Measurements from ENCODE around the gene CFAP141. TPM values are rescaled to one million over a fixed set of nuclear protein-coding genes. Genes with fewer than 3 reads are reported as not detected.

The CFAP141 gene
- total RNA-seq, 3 donors from 2014 or later (not counting 1 experiment from before 2014, with no cell fraction given), result 1.2 TPM; not detected in 2

DNA sequence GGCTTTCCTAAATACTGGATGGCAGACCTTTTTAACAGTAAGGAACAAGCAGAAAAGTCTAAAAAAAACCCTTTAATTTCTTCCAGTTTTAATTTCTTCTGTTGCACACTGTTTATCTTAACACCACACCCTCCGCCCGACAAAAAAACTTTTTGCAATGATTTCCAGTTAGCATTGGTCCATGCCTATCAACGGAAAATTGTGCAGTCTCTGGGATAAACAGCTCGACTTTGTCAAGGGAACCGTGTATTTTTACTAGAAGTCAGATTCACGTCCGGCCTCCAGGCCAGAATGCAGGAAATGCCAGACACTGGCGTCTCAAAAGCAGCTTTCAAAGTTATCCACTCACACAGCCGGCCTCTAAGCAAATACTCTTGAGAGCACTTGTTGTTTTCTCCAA, 50.9 kb downstream of the CFAP141 start:
- ATAC-seq (no peak), DNase-seq (peak in 1 of 2 donors; percentile 28)
- TF ChIP-seq, protein P1, sequence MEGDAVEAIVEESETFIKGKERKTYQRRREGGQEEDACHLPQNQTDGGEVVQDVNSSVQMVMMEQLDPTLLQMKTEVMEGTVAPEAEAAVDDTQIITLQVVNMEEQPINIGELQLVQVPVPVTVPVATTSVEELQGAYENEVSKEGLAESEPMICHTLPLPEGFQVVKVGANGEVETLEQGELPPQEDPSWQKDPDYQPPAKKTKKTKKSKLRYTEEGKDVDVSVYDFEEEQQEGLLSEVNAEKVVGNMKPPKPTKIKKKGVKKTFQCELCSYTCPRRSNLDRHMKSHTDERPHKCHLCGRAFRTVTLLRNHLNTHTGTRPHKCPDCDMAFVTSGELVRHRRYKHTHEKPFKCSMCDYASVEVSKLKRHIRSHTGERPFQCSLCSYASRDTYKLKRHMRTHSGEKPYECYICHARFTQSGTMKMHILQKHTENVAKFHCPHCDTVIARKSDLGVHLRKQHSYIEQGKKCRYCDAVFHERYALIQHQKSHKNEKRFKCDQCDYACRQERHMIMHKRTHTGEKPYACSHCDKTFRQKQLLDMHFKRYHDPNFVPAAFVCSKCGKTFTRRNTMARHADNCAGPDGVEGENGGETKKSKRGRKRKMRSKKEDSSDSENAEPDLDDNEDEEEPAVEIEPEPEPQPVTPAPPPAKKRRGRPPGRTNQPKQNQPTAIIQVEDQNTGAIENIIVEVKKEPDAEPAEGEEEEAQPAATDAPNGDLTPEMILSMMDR (IDR thresholded peaks at IDR 0.05), result no peak
- Mint-ChIP-seq H3K4me3 (no peak overlapping the region), H3K27me3 (ENCODE audit: low read depth in 2 of 2) (no peaks in the 10 kb centered on the region), H3K4me1 (peaks cover 45 to 46% of the 10 kb centered on the region in 2 donors), H3K36me3 (no peaks in the 10 kb centered on the region), H3K9me3 (no peaks in the 10 kb centered on the region), H3K27ac (peak overlapping the region; percentile 93 to 98)
- peaks cover 27% of the 10 kb centered on the region for H3K4me1 ChIP-seq (ENCODE audit: control insufficient read depth, insufficient read depth, low read length)
- intact Hi-C loops (cut with micrococcal nuclease), result no loop called here
- 55% methylated on average over 9 of the region's 9 CpGs for WGBS (ENCODE audit: insufficient coverage)
- no peaks in the 10 kb centered on the region for H3K9me3 ChIP-seq (ENCODE audit: control insufficient read depth, insufficient read depth, low read length)
- H3K36me3 ChIP-seq (ENCODE audit: control insufficient read depth, insufficient read depth, low read length), result peaks cover 42% of the 10 kb centered on the region
- no peak overlapping the region for H3K4me3 ChIP-seq (ENCODE audit: low read length)
- no peaks in the 10 kb centered on the region for H3K27me3 ChIP-seq (ENCODE audit: control insufficient read depth, insufficient read depth, low read length)
- no peak overlapping the region for H3K27ac ChIP-seq (ENCODE audit: low read length)

DNA sequence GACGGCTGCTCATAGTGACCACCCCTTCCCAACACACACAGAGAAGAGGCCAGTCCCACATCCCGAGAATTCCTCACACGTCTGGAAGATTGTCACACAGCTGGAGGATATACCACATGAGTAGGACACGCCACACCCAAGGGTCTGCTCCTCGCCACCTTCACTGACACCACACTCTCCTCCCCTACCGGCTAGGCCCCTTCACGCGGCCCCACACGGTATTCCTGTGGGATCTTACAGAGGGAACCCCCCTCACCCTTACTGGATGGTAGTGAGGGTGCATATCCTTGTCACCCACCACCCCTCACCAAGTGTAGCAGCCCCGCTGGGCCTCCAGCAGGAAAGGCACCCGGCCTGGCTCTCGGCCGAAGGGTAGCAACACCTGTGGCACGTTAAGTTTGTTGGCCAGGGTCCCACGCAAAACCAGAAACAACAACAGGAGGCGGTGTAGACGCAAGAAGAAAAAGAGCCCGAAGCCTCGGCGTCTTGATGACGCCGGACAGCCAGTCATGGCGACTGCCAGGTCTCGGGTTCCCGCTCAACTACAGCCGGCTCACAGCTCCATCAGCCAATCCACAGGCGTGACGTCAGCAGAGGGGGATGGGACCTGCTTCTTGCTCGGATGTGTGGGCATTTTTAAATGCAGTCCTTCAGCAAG, 51.5 kb downstream of the CFAP141 start, which contains the start of gene NUP210L:
Gene NUP210L (minus strand): TSS at position 540 of the 658 bp plus-strand sequence.
- Histone ChIP-seq H3K4me1 (ENCODE audit: control insufficient read depth, insufficient read depth, low read length) (peaks cover 27% of the 10 kb centered on the region), H3K27ac (ENCODE audit: low read length) (peak within 1 kb of the TSS; percentile 6), H3K4me3 (ENCODE audit: low read length) (no peak within 1 kb of the TSS), H3K27me3 (ENCODE audit: control insufficient read depth, insufficient read depth, low read length) (no peaks in the 10 kb centered on the region), H3K9me3 (ENCODE audit: control insufficient read depth, insufficient read depth, low read length) (no peaks in the 10 kb centered on the region), H3K36me3 (ENCODE audit: control insufficient read depth, insufficient read depth, low read length) (peaks cover 36% of the 10 kb centered on the region)
- ATAC-seq (no peak), DNase-seq (no peak)
- intact Hi-C loops (cut with micrococcal nuclease), result no loop called here
- H3K9me3 Mint-ChIP-seq, result no peaks in the 10 kb centered on the region
- H3K4me1 Mint-ChIP-seq, result peaks cover 44 to 45% of the 10 kb centered on the region in 2 donors
- H3K27ac Mint-ChIP-seq, result peak within 1 kb of the TSS; percentile 93 to 98
- H3K36me3 Mint-ChIP-seq, result no peaks in the 10 kb centered on the region
- no peak within 1 kb of the TSS for H3K4me3 Mint-ChIP-seq
- WGBS (ENCODE audit: insufficient coverage), result 94% methylated on average over 28 of the region's 29 CpGs
- H3K27me3 Mint-ChIP-seq (ENCODE audit: low read depth in 2 of 2), result no peaks in the 10 kb centered on the region
- TF ChIP-seq, protein P1 (IDR thresholded peaks at IDR 0.05), result no peak

DNA sequence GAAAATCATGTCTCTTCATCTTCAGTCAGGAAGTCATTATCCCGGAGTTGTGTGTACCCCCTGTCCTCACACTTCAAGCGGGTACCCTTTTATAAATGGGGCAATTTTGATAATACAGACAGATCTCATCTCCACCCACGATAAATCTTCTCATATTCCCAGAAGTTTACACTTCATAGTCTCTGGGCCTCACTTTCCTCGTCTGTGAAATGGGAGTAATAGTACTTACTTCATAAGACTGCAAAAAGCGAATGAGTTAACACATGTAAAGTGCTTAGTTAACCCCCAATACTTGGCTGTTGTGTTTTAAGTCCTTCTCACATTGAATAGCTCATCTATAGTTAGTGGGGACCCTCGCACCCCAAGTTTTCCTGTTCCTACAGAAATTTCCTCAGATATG, 52.1 kb downstream of the CFAP141 start:
- 92% methylated on average over 5 of the region's 6 CpGs for WGBS (ENCODE audit: insufficient coverage)
- no peaks in the 10 kb centered on the region for H3K9me3 Mint-ChIP-seq
- TF ChIP-seq, protein P1 (IDR thresholded peaks at IDR 0.05), result no peak
- peak overlapping the region; percentile 86 to 93 for H3K27ac Mint-ChIP-seq
- H3K36me3 ChIP-seq (ENCODE audit: control insufficient read depth, insufficient read depth, low read length), result peaks cover 30% of the 10 kb centered on the region
- H3K27ac ChIP-seq (ENCODE audit: low read length), result peak overlapping the region; percentile 6
- H3K27me3 ChIP-seq (ENCODE audit: control insufficient read depth, insufficient read depth, low read length), result no peaks in the 10 kb centered on the region
- peaks cover 26% of the 10 kb centered on the region for H3K4me1 ChIP-seq (ENCODE audit: control insufficient read depth, insufficient read depth, low read length)
- peaks cover 38 to 39% of the 10 kb centered on the region in 2 donors for H3K4me1 Mint-ChIP-seq
- no peaks in the 10 kb centered on the region for H3K27me3 Mint-ChIP-seq (ENCODE audit: low read depth in 2 of 2)
- no peaks in the 10 kb centered on the region for H3K9me3 ChIP-seq (ENCODE audit: control insufficient read depth, insufficient read depth, low read length)
- H3K4me3 Mint-ChIP-seq, result no peak overlapping the region
- no peak overlapping the region for H3K4me3 ChIP-seq (ENCODE audit: low read length)
- ATAC-seq (no peak), DNase-seq (no peak)
- H3K36me3 Mint-ChIP-seq, result no peaks in the 10 kb centered on the region
- intact Hi-C loops (cut with micrococcal nuclease), result no loop called here

DNA sequence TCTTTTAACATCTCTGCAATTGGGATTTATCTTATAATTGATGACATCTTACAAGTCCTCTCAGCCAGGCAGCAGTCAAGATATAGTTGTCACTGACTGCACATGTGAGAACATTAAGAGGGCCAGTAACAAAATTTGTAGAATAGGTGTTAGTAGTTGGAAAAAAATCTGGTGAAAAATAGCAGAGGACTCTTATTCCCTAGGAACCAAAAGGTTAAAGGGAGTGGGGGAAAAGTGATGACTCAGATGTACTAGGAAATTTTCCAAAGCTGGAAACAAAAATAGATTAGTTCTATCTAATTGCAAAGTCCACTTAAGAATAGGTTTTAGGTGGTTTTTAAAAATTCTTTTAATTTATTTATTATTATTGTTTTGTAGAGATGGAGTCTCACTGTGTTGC, 54.8 kb downstream of the CFAP141 start:
- no peak overlapping the region for H3K4me3 ChIP-seq (ENCODE audit: low read length)
- no peak overlapping the region for H3K27ac Mint-ChIP-seq
- TF ChIP-seq, protein P1 (IDR thresholded peaks at IDR 0.05), result no peak
- H3K4me3 Mint-ChIP-seq, result no peak overlapping the region
- H3K9me3 Mint-ChIP-seq, result no peaks in the 10 kb centered on the region
- H3K27me3 Mint-ChIP-seq (ENCODE audit: low read depth in 2 of 2), result no peaks in the 10 kb centered on the region
- no peaks in the 10 kb centered on the region for H3K27me3 ChIP-seq (ENCODE audit: control insufficient read depth, insufficient read depth, low read length)
- no peaks in the 10 kb centered on the region for H3K9me3 ChIP-seq (ENCODE audit: control insufficient read depth, insufficient read depth, low read length)
- no peaks in the 10 kb centered on the region for H3K36me3 Mint-ChIP-seq
- no peak overlapping the region for H3K27ac ChIP-seq (ENCODE audit: low read length)
- no peak for ATAC-seq
- intact Hi-C loops (cut with micrococcal nuclease), result no loop called here
- H3K4me1 ChIP-seq (ENCODE audit: control insufficient read depth, insufficient read depth, low read length), result peaks cover 7% of the 10 kb centered on the region
- no peak for DNase-seq
- peaks cover 24% of the 10 kb centered on the region for H3K36me3 ChIP-seq (ENCODE audit: control insufficient read depth, insufficient read depth, low read length)
- peaks cover 11 to 12% of the 10 kb centered on the region in 2 donors for H3K4me1 Mint-ChIP-seq
